Upper lobe of left lung (tissue), 6 donors: ENCODE results near the gene IGSF9B. TPM values are rescaled to one million over a fixed set of nuclear protein-coding genes. Genes with fewer than 3 reads are reported as not detected.

Experiments
- ATAC-seq, 2 donors: fragments of 200-7000 bp; cut with Tn5 transposase; one replicate each; pipeline ENCODE4 v1.9.1; 2022; ENCODE audit warnings: mild to moderate bottlenecking in 2 of 2, moderate library complexity in 2 of 2; ENCODE audit not compliant: low FRiP score in 2 of 2
- DNase-seq, 2 donors: peaks; one replicate each; pipeline ENCODE4 v3.0.0-alpha.2; 2019 to 2020
- H3K27ac ChIP-seq, 4 donors: fragments of 200-600 bp; sonication (generic); one replicate each; pipeline ENCODE4 v1.5.1; 2016 to 2019
- H3K27me3 ChIP-seq, 4 donors: fragments of 200-600 bp; sonication (generic); one replicate each; pipeline ENCODE4 v1.5.1; 2017 to 2019
- H3K36me3 ChIP-seq, 4 donors: fragments of 200-600 bp; sonication (generic); one replicate each; pipeline ENCODE4 v1.5.1; 2016 to 2019
- H3K4me1 ChIP-seq, 4 donors: fragments of 200-600 bp; sonication (generic); one replicate each; pipeline ENCODE4 v1.5.1; 2018 to 2019
- H3K4me3 ChIP-seq, 4 donors: fragments of 200-600 bp; sonication (generic); one replicate each; pipeline ENCODE4 v1.5.1; 2017 to 2019; ENCODE audit warnings: mild to moderate bottlenecking in 2 of 4, moderate library complexity in 1 of 4
- H3K9me3 ChIP-seq, 4 donors: fragments of 200-600 bp; sonication (generic); one replicate each; pipeline ENCODE4 v1.5.1; 2018 to 2019
- EP300 ChIP-seq, 4 donors: sonication (generic); formaldehyde crosslinking; IDR thresholded peaks; one replicate each; pipeline ENCODE4 v1.5.1; 2017; ENCODE audit warnings: antibody characterized with exemption in 4 of 4, control low read depth in 2 of 4
- POLR2A ChIP-seq, 4 donors: fragments of 450-650 bp; IDR thresholded peaks; one replicate each; pipeline ENCODE4 v1.5.1; 2016 to 2017; ENCODE audit warnings: antibody characterized with exemption in 4 of 4, mild to moderate bottlenecking in 2 of 4
- POLR2AphosphoS5 ChIP-seq, 2 donors: sonication (generic); formaldehyde crosslinking; IDR thresholded peaks; one replicate each; pipeline ENCODE4 v1.5.1; 2017; ENCODE audit warnings: antibody characterized with exemption in 2 of 2
- WGBS, 2 donors: methylation state at CpG; one replicate each; pipeline ENCODE4 v1.1.5; 2017 to 2018; 5-methylcytosine and 5-hydroxymethylcytosine counted together
- total RNA-seq, 6 donors: library from RNA; depleted of rRNA in 4 of 6; stranded (reverse); fragments of >200 nt in 4 of 6; gene quantifications; one replicate each; pipeline versions ENCODE4 v1.1.0 to v1.2.1, GENCODE V29; 2016 to 2021
- TF ChIP-seq, protein P1 (sequence below), 6 experiments: fragments of 450-650 bp in 4 of 6; fragments of 200-600 bp in 2 of 6; sonication (generic) in 2 of 6; IDR thresholded peaks; one replicate each; pipeline ENCODE4 v1.5.1; 2016 to 2019; ENCODE audit warnings: antibody characterized with exemption in 6 of 6
- donor health status: DM: no; HTN: no; CAD: no; lungs with moderate emphysema.
- donor health status: DM: no; HTN: yes; CAD: no; lungs with severe emphysema.

IGSF9B gene
- total RNA-seq, 6 donors from 2014 or later = 1.6 to 13.6 (median 5.3) TPM

DNA sequence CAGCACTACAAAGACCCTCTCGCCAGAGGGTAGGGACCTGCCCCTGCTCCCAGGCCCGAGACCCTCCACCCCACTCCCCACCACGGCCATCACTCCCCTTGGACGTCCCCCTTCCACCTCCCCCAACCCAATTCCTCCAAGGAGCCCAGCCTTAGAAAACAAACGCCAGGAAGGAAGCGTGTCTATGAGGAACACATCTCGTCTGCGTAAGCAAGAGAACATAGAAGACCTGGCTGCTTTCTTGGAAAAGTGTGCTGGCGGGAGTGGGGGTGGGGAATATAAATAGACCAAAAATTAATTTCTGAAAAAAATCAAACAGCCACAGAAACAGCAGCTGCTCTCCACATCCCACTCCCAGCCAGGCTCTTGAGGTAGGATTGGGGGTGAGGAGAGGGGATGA, 23.9 kb upstream of the IGSF9B start:
- Histone ChIP-seq H3K4me3 (no peak overlapping the region), H3K27me3 (no peaks in the 10 kb centered on the region), H3K4me1 (no peaks in the 10 kb centered on the region), H3K36me3 (no peaks in the 10 kb centered on the region), H3K9me3 (no peaks in the 10 kb centered on the region), H3K27ac (no peak overlapping the region)
- no peak for DNase-seq
- TF ChIP-seq POLR2AphosphoS5 (IDR thresholded peaks at IDR 0.05) (no peak), EP300 (IDR thresholded peaks at IDR 0.05) (no peak), POLR2A (IDR thresholded peaks at IDR 0.05) (no peak)
- TF ChIP-seq, protein P1, sequence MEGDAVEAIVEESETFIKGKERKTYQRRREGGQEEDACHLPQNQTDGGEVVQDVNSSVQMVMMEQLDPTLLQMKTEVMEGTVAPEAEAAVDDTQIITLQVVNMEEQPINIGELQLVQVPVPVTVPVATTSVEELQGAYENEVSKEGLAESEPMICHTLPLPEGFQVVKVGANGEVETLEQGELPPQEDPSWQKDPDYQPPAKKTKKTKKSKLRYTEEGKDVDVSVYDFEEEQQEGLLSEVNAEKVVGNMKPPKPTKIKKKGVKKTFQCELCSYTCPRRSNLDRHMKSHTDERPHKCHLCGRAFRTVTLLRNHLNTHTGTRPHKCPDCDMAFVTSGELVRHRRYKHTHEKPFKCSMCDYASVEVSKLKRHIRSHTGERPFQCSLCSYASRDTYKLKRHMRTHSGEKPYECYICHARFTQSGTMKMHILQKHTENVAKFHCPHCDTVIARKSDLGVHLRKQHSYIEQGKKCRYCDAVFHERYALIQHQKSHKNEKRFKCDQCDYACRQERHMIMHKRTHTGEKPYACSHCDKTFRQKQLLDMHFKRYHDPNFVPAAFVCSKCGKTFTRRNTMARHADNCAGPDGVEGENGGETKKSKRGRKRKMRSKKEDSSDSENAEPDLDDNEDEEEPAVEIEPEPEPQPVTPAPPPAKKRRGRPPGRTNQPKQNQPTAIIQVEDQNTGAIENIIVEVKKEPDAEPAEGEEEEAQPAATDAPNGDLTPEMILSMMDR (IDR thresholded peaks at IDR 0.05) = no peak
- WGBS, 2 donors = 53 to 54% methylated on average over 6 to 9 of the region's 9 CpGs
- no peak for ATAC-seq

DNA sequence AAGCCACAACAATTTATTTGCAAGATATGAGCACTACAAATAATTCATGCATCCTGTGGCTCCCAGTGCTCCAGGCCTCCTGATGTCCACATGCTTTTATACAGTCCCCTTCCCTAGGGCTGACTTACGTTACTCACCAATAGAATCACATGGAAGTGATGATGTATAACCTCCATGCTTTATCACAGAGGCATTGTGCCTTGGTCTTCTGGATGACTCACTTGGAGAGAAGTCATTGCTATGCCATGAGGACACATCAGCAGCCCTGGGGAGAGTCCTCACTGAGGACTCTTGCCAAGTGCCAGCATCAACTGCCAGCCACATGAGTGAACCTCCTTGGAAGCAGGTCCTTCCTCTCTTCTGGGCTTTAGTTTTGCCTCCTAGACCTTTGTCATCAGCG, 22.0 kb upstream of the IGSF9B start:
- no peak for ATAC-seq
- WGBS, 2 donors = 95 to 96% methylated on average over 2 of the region's 2 CpGs
- no peaks in the 10 kb centered on the region for H3K9me3 ChIP-seq
- no peak overlapping the region for H3K4me3 ChIP-seq
- no peaks in the 10 kb centered on the region for H3K27me3 ChIP-seq
- no peaks in the 10 kb centered on the region for H3K36me3 ChIP-seq
- DNase-seq = no peak
- H3K4me1 ChIP-seq = no peaks in the 10 kb centered on the region
- H3K27ac ChIP-seq = no peak overlapping the region
- TF ChIP-seq POLR2A (IDR thresholded peaks at IDR 0.05) = no peak
- TF ChIP-seq, protein P1 (IDR thresholded peaks at IDR 0.05) = no peak
- no peak for TF ChIP-seq EP300 (IDR thresholded peaks at IDR 0.05)
- no peak for TF ChIP-seq POLR2AphosphoS5 (IDR thresholded peaks at IDR 0.05)

DNA sequence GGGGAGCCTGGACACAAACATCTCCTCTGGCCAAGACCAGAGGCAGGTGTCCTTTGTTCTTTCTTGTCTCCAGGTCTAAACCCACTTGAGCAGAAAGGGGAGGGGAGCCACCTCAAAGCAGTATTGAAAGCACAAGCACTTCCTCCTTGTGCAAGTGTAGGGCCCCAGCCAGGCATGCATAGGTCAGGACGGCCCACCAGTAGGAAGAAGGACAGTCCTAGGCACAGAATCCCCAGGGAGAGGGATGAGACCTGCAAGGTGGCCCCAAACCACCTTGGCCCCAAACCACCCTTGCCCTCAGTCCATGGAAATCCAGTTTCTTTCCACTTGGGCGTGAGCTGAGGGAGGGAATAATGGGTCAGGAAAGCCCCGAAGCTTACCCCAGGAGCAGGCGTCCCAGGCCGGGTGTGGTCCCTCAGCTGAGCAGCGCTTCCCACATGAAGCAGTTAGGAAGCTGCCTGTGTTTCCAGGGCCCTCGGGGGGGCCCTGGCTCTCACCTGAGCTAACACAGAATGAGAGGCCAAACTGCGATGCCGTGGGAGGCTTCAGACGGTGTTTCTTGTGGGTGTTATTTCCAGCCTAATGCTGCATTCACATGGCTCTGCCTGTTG, 20.4 kb upstream of the IGSF9B start:
- no peak for ATAC-seq
- 79 to 81% methylated on average over 9 to 10 of the region's 10 CpGs for WGBS, 2 donors
- Histone ChIP-seq H3K36me3 (no peaks in the 10 kb centered on the region), H3K27ac (no peak overlapping the region), H3K4me3 (no peak overlapping the region), H3K9me3 (no peaks in the 10 kb centered on the region), H3K4me1 (no peaks in the 10 kb centered on the region), H3K27me3 (no peaks in the 10 kb centered on the region)
- TF ChIP-seq POLR2A (IDR thresholded peaks at IDR 0.05) = no peak
- TF ChIP-seq EP300 (IDR thresholded peaks at IDR 0.05) = no peak
- TF ChIP-seq POLR2AphosphoS5 (IDR thresholded peaks at IDR 0.05) = no peak
- TF ChIP-seq, protein P1 (IDR thresholded peaks at IDR 0.05) = no peak
- DNase-seq = no peak

DNA sequence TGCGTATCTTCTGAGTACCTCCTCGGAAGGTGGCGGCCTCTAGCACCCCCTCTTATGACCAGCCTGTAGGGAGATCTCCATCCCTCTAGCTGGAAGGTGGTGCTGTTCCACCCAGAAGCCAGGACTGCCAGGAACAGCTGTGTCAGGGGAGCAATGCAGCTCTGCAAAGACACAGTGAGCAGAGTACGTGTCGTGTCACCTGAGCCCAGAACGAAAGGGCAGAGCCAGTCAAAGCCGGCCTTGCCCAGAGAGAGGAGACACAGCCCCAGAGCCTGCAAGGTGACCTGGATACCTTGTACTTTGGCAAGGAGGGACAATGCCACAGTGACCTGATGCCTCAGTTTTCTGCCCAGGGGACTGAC, 18.7 kb upstream of the IGSF9B start:
- H3K4me3 ChIP-seq = no peak overlapping the region
- H3K9me3 ChIP-seq = no peaks in the 10 kb centered on the region
- H3K4me1 ChIP-seq = no peaks in the 10 kb centered on the region
- H3K27me3 ChIP-seq = no peaks in the 10 kb centered on the region
- H3K36me3 ChIP-seq = no peaks in the 10 kb centered on the region
- ATAC-seq (no peak), DNase-seq (no peak)
- 38 to 78% methylated on average over 1 to 7 of the region's 7 CpGs for WGBS, 2 donors
- TF ChIP-seq POLR2AphosphoS5 (IDR thresholded peaks at IDR 0.05) (no peak), POLR2A (IDR thresholded peaks at IDR 0.05) (no peak), EP300 (IDR thresholded peaks at IDR 0.05) (no peak)
- TF ChIP-seq, protein P1 (IDR thresholded peaks at IDR 0.05) = no peak
- H3K27ac ChIP-seq = no peak overlapping the region

DNA sequence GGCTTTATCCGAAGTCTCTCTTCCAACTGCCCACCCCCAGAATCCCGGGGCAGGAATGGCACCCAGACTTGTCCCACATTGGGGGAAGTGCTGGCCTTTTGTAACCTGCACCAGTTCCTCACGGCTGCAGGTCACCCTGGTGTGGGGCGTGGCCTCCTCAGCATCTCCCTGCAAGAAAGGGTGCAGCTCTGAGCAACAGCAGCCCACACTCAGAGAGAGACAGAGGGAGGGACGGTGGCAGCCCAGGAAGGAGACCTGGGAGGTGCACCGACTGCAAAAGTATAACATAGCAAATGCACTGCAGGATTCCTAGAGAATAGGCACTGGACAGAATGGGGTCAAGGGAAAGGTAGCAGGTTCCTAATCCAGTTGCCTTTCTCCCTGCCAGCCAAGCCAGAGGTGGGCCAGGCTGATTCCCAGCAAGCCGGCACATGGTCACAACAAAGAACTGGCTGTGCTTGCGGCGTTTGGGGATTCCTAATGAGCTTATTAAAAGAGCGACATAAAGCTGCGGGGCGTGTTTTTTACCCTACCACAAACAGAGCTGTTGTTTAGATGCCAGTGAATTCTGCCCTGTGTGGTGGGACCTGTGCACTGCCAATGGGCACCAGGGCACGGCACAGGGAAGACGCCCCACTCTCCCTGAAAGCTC, 18.2 kb upstream of the IGSF9B start:
- TF ChIP-seq POLR2A (IDR thresholded peaks at IDR 0.05) = no peak
- no peak for TF ChIP-seq POLR2AphosphoS5 (IDR thresholded peaks at IDR 0.05)
- TF ChIP-seq, protein P1 (IDR thresholded peaks at IDR 0.05) = no peak
- no peak for TF ChIP-seq EP300 (IDR thresholded peaks at IDR 0.05)
- DNase-seq (no peak), ATAC-seq (no peak)
- H3K27me3 ChIP-seq = no peaks in the 10 kb centered on the region
- 74 to 81% methylated on average over 12 to 14 of the region's 14 CpGs for WGBS, 2 donors
- no peak overlapping the region for H3K4me3 ChIP-seq
- H3K27ac ChIP-seq = no peak overlapping the region
- H3K9me3 ChIP-seq = no peaks in the 10 kb centered on the region
- no peaks in the 10 kb centered on the region for H3K4me1 ChIP-seq
- no peaks in the 10 kb centered on the region for H3K36me3 ChIP-seq
